NOMO-1 (cell line): ENCODE results near the gene MAN2A1.

Experiments
- DNase-seq, 2 experiments: peaks; one replicate each; lab custom pipeline; 2025; ENCODE audit not compliant: unreplicated experiment in 2 of 2; lab: John Stamatoyannopoulos, UW

MAN2A1 gene

DNA sequence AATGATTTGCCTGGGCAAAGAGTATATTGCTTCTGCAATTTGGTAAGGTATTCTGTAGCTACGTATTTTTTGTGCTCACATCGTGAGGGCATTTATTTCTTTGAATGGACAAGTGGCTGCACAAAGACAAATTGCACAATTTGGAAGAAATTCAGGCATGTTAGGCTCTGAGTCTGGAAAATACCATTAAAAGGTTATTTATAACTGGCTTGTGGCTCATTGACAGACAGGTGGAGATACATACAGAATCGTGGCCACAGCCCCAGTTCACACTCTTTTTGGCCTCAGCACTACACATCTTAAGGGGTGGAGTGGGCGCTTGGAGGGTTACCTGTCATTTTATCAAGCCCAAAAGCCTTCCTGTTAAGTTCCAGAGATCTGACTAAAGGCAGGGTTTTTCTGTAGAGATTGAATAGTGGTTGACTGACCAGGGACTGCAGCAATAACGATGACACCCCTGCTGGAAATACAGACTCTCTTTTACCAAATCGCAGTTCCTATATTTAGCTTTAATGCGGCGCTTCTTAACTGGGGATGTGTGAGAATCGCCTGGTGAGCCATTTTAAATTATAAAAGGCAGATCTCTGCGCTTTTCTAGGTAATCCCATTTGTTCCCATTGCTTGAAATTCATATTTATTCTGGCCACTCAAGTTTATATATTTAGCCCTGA is 14.7 kb downstream of the MAN2A1 start:
- DNase-seq = no peak

- no peak for DNase-seq
These were observed 15.9 kb downstream of the MAN2A1 start for GRCh38 chr5:109705596-109705995.

DNA sequence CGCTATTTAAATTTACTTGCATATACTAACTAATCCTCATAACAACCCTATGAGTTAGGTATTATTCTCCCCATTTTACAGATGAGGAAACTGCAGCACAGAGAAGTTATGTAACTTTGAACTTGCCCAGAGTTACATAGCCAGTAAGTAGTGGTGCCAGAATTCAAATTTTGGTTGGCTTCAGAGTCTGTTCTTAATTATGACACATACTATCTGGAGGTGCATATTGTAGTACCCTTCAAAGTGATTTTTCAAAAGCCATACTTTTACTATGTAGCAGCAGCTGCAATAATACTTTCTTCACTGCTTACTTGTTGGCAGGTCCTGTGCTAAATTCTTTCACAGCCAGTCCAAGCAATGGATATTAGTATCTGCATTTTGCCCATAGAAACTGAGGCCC is 16.4 kb downstream of the MAN2A1 start:
- DNase-seq = no peak

DNA sequence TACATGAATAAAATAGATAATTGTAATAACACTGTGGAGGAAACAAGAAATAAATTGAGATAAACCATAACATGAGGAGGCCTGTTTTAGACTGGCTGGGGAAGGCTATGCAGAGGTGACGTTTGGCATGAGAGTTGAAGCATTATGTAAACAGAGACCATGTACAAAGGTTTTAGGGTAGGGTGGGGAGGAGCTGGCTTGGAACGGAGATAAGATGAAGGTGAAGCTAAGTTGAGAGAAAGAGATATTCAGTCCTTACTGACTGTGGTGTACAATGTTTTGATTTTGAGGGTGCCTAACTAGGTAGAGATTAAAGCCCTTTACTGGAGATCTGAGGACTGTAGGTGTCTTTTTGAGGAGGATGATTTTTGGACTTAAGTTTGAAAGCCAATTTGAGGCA is 17.8 kb downstream of the MAN2A1 start:
- no peak for DNase-seq

DNA sequence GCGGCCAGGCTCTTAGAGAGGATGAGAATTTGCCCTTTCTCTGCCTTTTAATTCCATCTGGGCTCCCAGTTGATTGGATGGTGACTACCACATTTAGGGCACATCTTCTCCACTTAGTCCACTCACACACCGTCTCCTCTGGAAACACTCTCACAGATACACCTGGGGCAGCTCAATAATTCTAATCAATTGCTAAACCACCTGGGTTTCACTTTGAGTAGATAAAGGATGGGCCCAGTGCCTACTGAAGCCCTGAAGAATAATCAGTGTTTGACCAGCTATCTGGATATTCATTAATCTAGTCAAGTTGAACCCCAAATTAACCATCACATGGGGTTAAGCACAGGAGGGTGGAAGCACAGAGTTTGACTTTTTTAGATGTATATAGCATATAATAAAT is 19.1 kb downstream of the MAN2A1 start:
- DNase-seq = no peak

DNA sequence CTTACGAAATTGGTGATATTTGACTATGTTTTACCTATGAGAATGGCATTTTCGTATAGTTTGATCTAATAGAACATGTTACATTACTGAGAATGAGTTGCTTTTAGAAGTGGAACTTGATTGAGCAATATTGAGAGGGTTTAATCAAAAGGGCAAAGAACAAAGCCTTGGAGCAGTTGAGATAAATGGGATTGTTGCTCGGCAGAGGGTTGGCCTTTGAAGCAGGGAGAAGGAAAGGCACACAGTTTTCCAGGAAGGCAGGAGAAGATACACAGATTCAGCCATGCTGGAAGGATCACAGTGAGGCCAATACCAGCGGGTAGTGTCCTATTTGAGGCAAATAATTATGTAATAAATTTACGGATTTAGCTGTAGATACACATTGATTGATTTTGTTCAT is 19.5 kb downstream of the MAN2A1 start:
- no peak for DNase-seq

- DNase-seq = no peak
These were observed 21.9 kb downstream of the MAN2A1 start for GRCh38 chr5:109711673-109712072.

- no peak for DNase-seq
These were observed 23.7 kb downstream of the MAN2A1 start for GRCh38 chr5:109713453-109713852.

DNA sequence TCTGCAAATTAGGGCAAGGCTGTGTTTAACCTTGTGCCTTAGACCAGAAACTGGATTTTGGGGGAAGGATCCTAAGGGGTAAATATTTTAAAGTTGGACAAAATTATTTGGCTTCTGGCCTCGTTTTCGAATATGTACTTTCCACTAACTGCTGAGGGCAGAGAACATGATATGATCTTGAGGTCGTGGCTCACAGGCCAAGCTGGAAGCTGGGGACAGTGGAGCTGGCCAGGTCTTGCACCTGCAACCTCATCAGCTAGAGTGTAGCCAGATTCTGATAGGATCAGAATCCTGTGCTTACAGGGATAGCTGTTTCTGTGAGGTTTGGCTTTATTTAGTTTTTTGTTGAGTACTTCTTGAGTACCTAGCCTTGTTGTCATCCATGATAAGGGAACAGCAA is 24.9 kb downstream of the MAN2A1 start:
- DNase-seq = no peak

DNA sequence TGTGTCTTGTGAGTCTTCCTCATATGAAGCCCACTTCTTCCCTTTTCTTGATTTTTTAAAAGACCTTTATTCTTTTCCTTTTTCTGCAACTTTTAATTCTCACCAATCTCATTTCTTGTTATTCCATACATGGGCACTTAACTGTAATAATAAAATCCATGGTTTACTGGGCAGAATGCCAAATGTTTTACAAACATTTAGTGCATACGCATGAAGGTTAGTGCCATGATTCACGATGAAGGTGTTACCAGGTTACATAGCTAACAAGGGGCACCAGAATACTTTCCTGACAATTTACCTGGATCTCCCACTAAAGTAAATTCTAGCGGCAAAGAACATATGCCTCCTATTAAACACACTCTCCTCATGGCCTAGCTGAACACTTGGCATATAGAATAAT is 28.5 kb downstream of the MAN2A1 start:
- DNase-seq = no peak

DNA sequence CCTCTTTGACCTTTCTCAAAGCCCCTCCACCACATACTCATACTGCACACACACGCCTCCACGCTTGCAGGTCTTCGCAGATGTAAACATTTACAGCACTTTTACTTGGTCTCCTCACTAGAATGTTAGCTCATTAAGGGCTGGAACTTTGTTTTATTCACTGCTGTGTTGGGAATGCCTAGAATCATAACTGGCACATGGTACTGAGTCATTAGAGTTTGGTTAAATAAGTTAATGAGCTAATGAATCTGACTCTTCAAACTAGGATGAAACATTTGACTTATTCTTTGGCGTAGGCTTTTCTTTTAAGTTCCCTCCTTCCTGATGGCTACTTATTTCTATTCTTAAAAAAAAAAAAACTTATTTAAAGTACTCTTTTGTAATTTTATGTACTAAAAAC is 28.9 kb downstream of the MAN2A1 start:
- DNase-seq = no peak

- no peak for DNase-seq
These were observed 30.3 kb downstream of the MAN2A1 start for GRCh38 chr5:109719978-109720377.

GRCh38 chr5:109721741-109722140 is 32.0 kb downstream of the MAN2A1 start:
- no peak for DNase-seq

DNA sequence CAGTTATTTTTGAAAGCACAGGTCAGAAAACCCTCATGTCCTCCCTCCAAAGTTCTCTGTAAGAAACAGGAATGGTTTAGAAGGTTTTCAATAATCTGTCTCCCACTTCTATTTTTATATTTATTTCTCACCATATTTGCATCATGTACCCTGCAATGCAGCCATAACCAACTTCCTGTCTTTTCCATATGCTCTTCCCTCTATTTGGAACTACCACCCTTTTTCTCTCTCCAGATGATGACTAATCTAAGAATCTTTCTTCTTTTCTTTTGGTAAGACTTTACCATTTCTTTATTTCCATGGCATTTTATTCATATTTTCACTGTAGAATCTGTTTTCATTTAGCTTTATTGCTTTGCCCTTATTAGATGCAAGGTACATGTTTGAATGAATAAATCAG is 33.9 kb downstream of the MAN2A1 start:
- DNase-seq = no peak

DNA sequence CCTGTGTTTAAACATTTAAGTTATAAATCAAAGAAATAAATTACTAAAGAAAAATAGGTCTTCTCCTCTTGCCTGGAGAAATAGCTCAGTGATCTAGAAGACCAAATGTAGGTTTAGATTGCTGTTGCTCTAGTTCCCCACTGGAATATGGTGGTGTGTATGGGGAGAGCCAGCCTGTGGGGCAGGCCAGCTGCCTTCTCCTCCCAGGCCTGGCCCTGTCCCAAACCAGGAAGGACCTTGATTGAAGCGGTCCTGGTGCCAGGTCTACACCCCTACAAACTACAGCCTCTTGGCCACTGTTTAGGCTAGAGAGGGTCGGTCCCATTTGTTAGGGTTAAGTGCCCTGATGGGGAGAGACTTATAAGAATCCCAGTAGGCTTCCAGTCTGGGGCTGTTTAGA is 35.4 kb downstream of the MAN2A1 start:
- no peak for DNase-seq

- no peak for DNase-seq
These were observed 50.3 kb downstream of the MAN2A1 start for GRCh38 chr5:109739741-109740728.

- no peak for DNase-seq
These were observed 51.2 kb downstream of the MAN2A1 start for GRCh38 chr5:109740966-109741365.

GRCh38 chr5:109741390-109741789 is 51.7 kb downstream of the MAN2A1 start:
- DNase-seq = no peak

DNA sequence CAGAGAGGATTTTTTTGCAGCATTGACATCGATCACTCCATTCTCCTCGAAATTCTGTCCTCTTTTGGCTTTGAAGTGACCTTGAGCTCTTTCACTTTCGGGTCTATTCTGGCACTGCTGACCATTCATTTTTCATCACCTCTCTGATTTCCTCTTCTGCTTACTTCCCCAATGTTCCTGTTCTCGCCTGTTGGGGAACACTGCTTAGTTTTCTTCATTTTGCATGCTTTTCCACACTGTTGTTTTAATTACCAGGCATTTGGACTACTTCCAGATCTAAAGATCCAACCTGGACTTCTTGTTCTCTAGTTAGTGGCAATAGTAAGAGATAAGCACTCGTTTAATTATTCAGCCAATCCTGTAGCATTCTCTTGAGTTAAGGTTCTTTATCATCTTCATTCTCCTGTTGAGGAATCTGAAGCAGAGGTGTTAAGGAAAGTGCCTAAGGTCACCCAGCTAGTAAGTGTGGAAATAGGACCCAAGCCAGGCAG is 53.4 kb downstream of the MAN2A1 start:
- DNase-seq = peak; percentile 44 to 70

DNA sequence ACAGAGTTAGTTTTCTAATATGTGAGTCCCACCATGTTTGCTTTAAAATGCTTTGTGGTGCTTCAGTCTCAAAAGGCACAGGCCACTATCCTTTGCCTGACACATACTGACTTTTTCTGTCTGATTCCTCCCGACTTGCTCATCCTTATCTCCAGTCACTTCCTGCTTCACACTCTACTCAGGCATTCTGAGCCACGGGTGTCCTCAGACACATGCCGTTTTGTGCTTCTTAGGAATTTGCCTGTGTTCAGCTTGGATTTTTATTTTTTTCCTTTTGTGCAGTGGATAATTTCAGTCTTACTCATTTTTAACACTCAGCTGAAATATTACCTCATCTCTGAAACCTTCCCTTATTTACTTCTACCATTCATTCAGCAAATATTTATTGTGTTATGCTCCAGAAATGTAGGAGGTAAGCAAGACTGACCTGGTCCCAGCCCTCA is 54.1 kb downstream of the MAN2A1 start:
- no peak for DNase-seq

- no peak for DNase-seq
These were observed 54.5 kb downstream of the MAN2A1 start for GRCh38 chr5:109744261-109744660.

DNA sequence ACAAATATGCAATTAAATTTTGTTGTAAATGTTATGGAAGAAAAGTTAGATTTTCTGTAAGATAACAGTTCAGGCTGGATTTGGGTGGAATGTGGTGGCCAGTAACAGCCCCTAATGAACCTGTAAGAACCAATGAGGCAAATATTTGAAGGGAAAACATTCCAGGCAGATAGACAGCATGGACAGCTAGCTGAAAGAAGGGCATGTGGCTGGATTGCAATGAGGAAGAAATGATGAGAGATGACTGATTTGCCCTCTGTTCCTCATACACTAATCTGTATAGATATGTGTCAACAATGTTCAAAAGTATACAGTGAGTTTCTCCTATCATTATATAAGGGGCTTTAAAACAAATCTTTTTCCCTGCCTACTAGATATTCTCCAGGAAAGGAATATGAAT is 58.8 kb downstream of the MAN2A1 start:
- DNase-seq = no peak
